H1 (cell line): Measurements from ENCODE around the gene ERN2. TPM values are rescaled to one million over a fixed set of nuclear protein-coding genes. Genes with fewer than 3 reads are reported as not detected.

Experiments
- CTCF ChIA-PET: fragments of 300-600 bp; sonication (Branson Sonifier 250); formaldehyde crosslinking; loops from one replicate; lab custom pipeline; 2021; ENCODE audit not compliant: partially characterized antibody; lab: Charles Lee
- POLR2A ChIA-PET: fragments of 300-600 bp; sonication (Branson Sonifier 250); formaldehyde crosslinking; loops from one replicate; lab custom pipeline; 2021; ENCODE audit warnings: inconsistent platforms; ENCODE audit not compliant: partially characterized antibody; lab: Charles Lee
- DNase-seq, 2 experiments: peaks; one replicate each; pipeline versions ENCODE4 v3.0.0 to v3.0.0-alpha.2; 2010 to 2022; ENCODE audit warnings: low spot score in 2 of 2, low read depth in 1 of 2, mixed read lengths in 1 of 2
- FAIRE-seq: peaks from 2 replicates; lab custom pipeline; 2011; peaks lifted over from hg19 to GRCh38; lab: Jason Lieb, UNC
- H2AFZ ChIP-seq: 2 replicates; pipeline ENCODE4 v1.8.1; 2012; ENCODE audit warnings: low read length, inconsistent platforms
- H2AK5ac ChIP-seq: 2 replicates; pipeline ENCODE4 v1.6.1; 2013; ENCODE audit warnings: low read depth, low read length
- H2BK120ac ChIP-seq: replicated peaks from 2 replicates; pipeline ENCODE3; 2013; ENCODE audit warnings: low read depth, low read length, inconsistent platforms
- H2BK12ac ChIP-seq: 2 replicates; pipeline ENCODE4 v1.6.1; 2013; ENCODE audit warnings: low read depth, low read length
- H2BK15ac ChIP-seq: 2 replicates; pipeline ENCODE4 v1.6.1; 2013; ENCODE audit warnings: low read length
- H2BK20ac ChIP-seq: 2 replicates; pipeline ENCODE4 v1.6.1; 2013; ENCODE audit warnings: low read length
- H2BK5ac ChIP-seq: 2 replicates; pipeline ENCODE4 v1.6.1; 2013; ENCODE audit warnings: low read depth, low read length
- H3K14ac ChIP-seq: 2 replicates; pipeline ENCODE4 v1.6.1; 2013; ENCODE audit warnings: inconsistent platforms; ENCODE audit not compliant: insufficient read length
- H3K18ac ChIP-seq: 2 replicates; pipeline ENCODE4 v1.6.1; 2013; ENCODE audit warnings: low read length; ENCODE audit errors: extremely low read depth
- H3K23ac ChIP-seq: 2 replicates; pipeline ENCODE4 v1.6.1; 2013; ENCODE audit warnings: inconsistent platforms; ENCODE audit not compliant: insufficient read length
- H3K23me2 ChIP-seq: 2 replicates; pipeline ENCODE4 v1.6.1; 2013; ENCODE audit warnings: low read depth, low read length
- H3K27ac ChIP-seq: 2 replicates; pipeline ENCODE4 v1.6.1; 2011; ENCODE audit warnings: low read depth, low read length, inconsistent platforms
- H3K27me3 ChIP-seq, 4 experiments: replicated peaks in 1 of 4; 1 replicate in 1 of 4; 2 replicates in 3 of 4; pipeline versions ENCODE4 v1.6.1 to v1.8.1; 2011 to 2013; ENCODE audit warnings: low read length in 3 of 4, mild to moderate bottlenecking in 3 of 4, inconsistent platforms in 2 of 4, mixed read lengths in 2 of 4, moderate library complexity in 1 of 4; ENCODE audit not compliant: control insufficient read depth in 3 of 4, insufficient read depth in 3 of 4; ENCODE audit errors: extremely low read depth in 1 of 4
- H3K36me3 ChIP-seq, 4 experiments: 2 replicates each; pipeline versions ENCODE4 v1.6.1 to v1.8.1; 2011 to 2013; ENCODE audit warnings: mild to moderate bottlenecking in 4 of 4, low read length in 3 of 4, moderate library complexity in 2 of 4, control low read depth in 1 of 4, inconsistent platforms in 1 of 4; ENCODE audit not compliant: insufficient read depth in 4 of 4, control insufficient read depth in 2 of 4
- H3K4ac ChIP-seq: replicated peaks from 2 replicates; pipeline ENCODE3; 2013; ENCODE audit warnings: low read length, low read depth, mixed read lengths, inconsistent platforms; ENCODE audit not compliant: insufficient read length
- H3K4me1 ChIP-seq, 4 experiments: replicated peaks in 1 of 4; 1 replicate in 1 of 4; 2 replicates in 3 of 4; pipeline versions ENCODE4 v1.6.1 to v1.8.1; 2011 to 2013; ENCODE audit warnings: low read length in 3 of 4, inconsistent platforms in 2 of 4, mixed read lengths in 1 of 4; ENCODE audit not compliant: insufficient read depth in 4 of 4, control insufficient read depth in 3 of 4
- H3K4me2 ChIP-seq, 2 experiments: 2 replicates each; pipeline versions ENCODE4 v1.6.1 to v1.8.1; 2011 to 2013; ENCODE audit warnings: low read depth in 2 of 2, low read length in 2 of 2, control low read depth in 1 of 2, inconsistent platforms in 1 of 2, mild to moderate bottlenecking in 1 of 2; ENCODE audit not compliant: insufficient read depth in 1 of 2
- H3K4me3 ChIP-seq, 4 experiments: fragments of 200-600, 300-600 bp in 1 of 4; sonication (generic), shearing (Covaris generic), sonication (Bioruptor Twin) in 1 of 4; 2 replicates each; pipeline versions ENCODE4 v1.5.1 to v1.8.1; 2011 to 2016; ENCODE audit warnings: low read length in 4 of 4, low read depth in 3 of 4, control low read depth in 2 of 4, inconsistent platforms in 2 of 4, mild to moderate bottlenecking in 2 of 4, mixed read lengths in 1 of 4, moderate library complexity in 1 of 4; ENCODE audit not compliant: insufficient read depth in 2 of 4; ENCODE audit errors: extremely low read depth in 1 of 4
- H3K56ac ChIP-seq: replicated peaks from 2 replicates; pipeline ENCODE3; 2013; ENCODE audit warnings: low read depth, mild to moderate bottlenecking, mixed read lengths, low read length, inconsistent platforms; ENCODE audit not compliant: insufficient read length
- H3K79me1 ChIP-seq: 2 replicates; pipeline ENCODE4 v1.6.1; 2013; ENCODE audit warnings: low read depth, low read length, control low read depth
- H3K79me2 ChIP-seq, 2 experiments: 2 replicates each; pipeline versions ENCODE4 v1.6.1 to v1.8.1; 2012 to 2013; ENCODE audit warnings: low read length in 2 of 2, mild to moderate bottlenecking in 2 of 2, inconsistent platforms in 1 of 2; ENCODE audit not compliant: insufficient read depth in 2 of 2, control insufficient read depth in 1 of 2
- H3K9ac ChIP-seq, 4 experiments: replicated peaks in 1 of 4; 1 replicate in 1 of 4; 2 replicates in 3 of 4; pipeline versions ENCODE4 v1.6.1 to v1.8.1; 2011 to 2013; ENCODE audit warnings: low read depth in 3 of 4, low read length in 3 of 4, control low read depth in 2 of 4, mild to moderate bottlenecking in 2 of 4, moderate library complexity in 2 of 4, inconsistent platforms in 1 of 4; ENCODE audit errors: extremely low read depth in 1 of 4
- H3K9me3 ChIP-seq, 2 experiments: 2 replicates each; pipeline versions ENCODE4 v1.6.1 to v1.8.1; 2012 to 2013; ENCODE audit warnings: mild to moderate bottlenecking in 2 of 2, moderate library complexity in 2 of 2, control low read depth in 1 of 2, inconsistent platforms in 1 of 2, low read depth in 1 of 2, low read length in 1 of 2, mixed read lengths in 1 of 2; ENCODE audit not compliant: insufficient read depth in 2 of 2
- H4K20me1 ChIP-seq, 2 experiments: replicated peaks in 1 of 2; 2 replicates each; pipeline versions ENCODE3 to v1.8.1; 2011 to 2013; ENCODE audit warnings: inconsistent platforms in 2 of 2, low read length in 2 of 2, mild to moderate bottlenecking in 1 of 2; ENCODE audit not compliant: insufficient read depth in 2 of 2, control insufficient read depth in 1 of 2
- H4K5ac ChIP-seq: 2 replicates; pipeline ENCODE4 v1.6.1; 2013; ENCODE audit warnings: low read length, low read depth, mixed read lengths, inconsistent platforms; ENCODE audit not compliant: insufficient read length
- H4K8ac ChIP-seq: 2 replicates; pipeline ENCODE4 v1.8.0; 2013; ENCODE audit warnings: mild to moderate bottlenecking, moderate library complexity, low read length, inconsistent platforms; ENCODE audit not compliant: insufficient read depth; ENCODE audit errors: extremely low read depth
- H4K91ac ChIP-seq: replicated peaks from 2 replicates; pipeline ENCODE3; 2013; ENCODE audit warnings: low read length, mixed read lengths, inconsistent platforms; ENCODE audit not compliant: insufficient read length
- BCL11A ChIP-seq, 2 experiments: IDR thresholded peaks; one replicate each; pipeline ENCODE4 v1.6.1; 2011; ENCODE audit warnings: low read depth in 2 of 2, low read length in 2 of 2, mild to moderate bottlenecking in 2 of 2
- CEBPB ChIP-seq: IDR thresholded peaks from 2 replicates; pipeline ENCODE4 v1.6.1; 2012; ENCODE audit warnings: low read depth, low read length
- CHD1 ChIP-seq: IDR thresholded peaks from 2 replicates; pipeline ENCODE4 v1.6.1; 2012; ENCODE audit warnings: low read depth, low read length, improper control_type of control experiment
- EP300 ChIP-seq, 2 experiments: IDR thresholded peaks; 1 replicate in 1 of 2; 2 replicates in 1 of 2; pipeline ENCODE4 v1.6.1; 2011 to 2012; ENCODE audit warnings: low read depth in 2 of 2, low read length in 2 of 2, mild to moderate bottlenecking in 2 of 2, borderline replicate concordance in 1 of 2, inconsistent platforms in 1 of 2, moderate library complexity in 1 of 2
- HDAC2 ChIP-seq, 2 experiments: fragments of 300-600 bp in 1 of 2; sonication (generic) in 1 of 2; IDR thresholded peaks; 2 replicates each; pipeline ENCODE4 v1.6.1; 2011 to 2012; ENCODE audit warnings: low read depth in 2 of 2, low read length in 2 of 2, mild to moderate bottlenecking in 2 of 2, moderate library complexity in 2 of 2, borderline replicate concordance in 1 of 2, inconsistent platforms in 1 of 2
- POU5F1 ChIP-seq: IDR thresholded peaks from 2 replicates; pipeline ENCODE4 v1.6.1; 2011; ENCODE audit warnings: low read depth, mild to moderate bottlenecking, low read length, moderate library complexity
- SP4 ChIP-seq: IDR thresholded peaks from 2 replicates; pipeline ENCODE4 v1.6.1; 2012; ENCODE audit warnings: low read length, inconsistent platforms
- TBP ChIP-seq: IDR thresholded peaks from 2 replicates; pipeline ENCODE4 v1.6.1; 2011; ENCODE audit warnings: low read depth, low read length, improper control_type of control experiment
- TCF12 ChIP-seq: IDR thresholded peaks from 2 replicates; pipeline ENCODE4 v1.6.1; 2011; ENCODE audit warnings: low read depth, mild to moderate bottlenecking, low read length
- WGBS, 2 experiments: shearing (Covaris generic) in 1 of 2; methylation state at CpG; one replicate each; pipeline versions ENCODE4 v1.1.6 to v1.1.7; 2013 to 2015; ENCODE audit warnings: low lambda C conversion rate in 2 of 2, mixed read lengths in 2 of 2, inconsistent platforms in 1 of 2, low coverage in 1 of 2, missing lambda C conversion rate in 1 of 2; ENCODE audit not compliant: insufficient replicate concordance in 2 of 2, insufficient coverage in 1 of 2, insufficient read length in 1 of 2; ENCODE audit errors: extremely low coverage in 1 of 2, missing lambda C conversion rate in 1 of 2; 5-methylcytosine and 5-hydroxymethylcytosine counted together
- polyA plus RNA-seq, 7 experiments: library from polyadenylated mRNA; depleted of rRNA in 3 of 7; stranded (reverse) in 5 of 7; unstranded in 2 of 7; fragments of >200 nt in 5 of 7; fragments of 200-250 nt in 2 of 7; gene quantifications; 1 replicate in 5 of 7; 2 replicates in 1 of 7; 4 replicates in 1 of 7; pipeline versions ENCODE4 v1.2.1 to v1.2.3, GENCODE V29; 2011 to 2013; ENCODE audit warnings: missing spikeins in 2 of 7, mixed read lengths in 2 of 7
- total RNA-seq: library from RNA; stranded (reverse); fragmentation: NEBNext Ultra II Directional; extraction: Animal tissue kit (Norgen Biotek cat#: 25700); gene quantifications from 2 replicates; pipeline ENCODE4 v1.2.1, GENCODE V29; 2021
- TF ChIP-seq, protein P1 (sequence below): IDR thresholded peaks from 2 replicates; pipeline ENCODE4 v1.6.1; 2011; ENCODE audit warnings: low read length, improper control_type of control experiment
- TF ChIP-seq, protein P2 (sequence below): IDR thresholded peaks from 2 replicates; pipeline ENCODE4 v1.6.1; 2011; ENCODE audit warnings: low read depth, mild to moderate bottlenecking, low read length; ENCODE audit not compliant: insufficient read depth

Gene ERN2
- total and polyA plus RNA-seq, 2 of the 8 experiments (the other 6 are each of a cell fraction or from before 2014, with no cell fraction given): 2.4 to 4.4 TPM

DNA sequence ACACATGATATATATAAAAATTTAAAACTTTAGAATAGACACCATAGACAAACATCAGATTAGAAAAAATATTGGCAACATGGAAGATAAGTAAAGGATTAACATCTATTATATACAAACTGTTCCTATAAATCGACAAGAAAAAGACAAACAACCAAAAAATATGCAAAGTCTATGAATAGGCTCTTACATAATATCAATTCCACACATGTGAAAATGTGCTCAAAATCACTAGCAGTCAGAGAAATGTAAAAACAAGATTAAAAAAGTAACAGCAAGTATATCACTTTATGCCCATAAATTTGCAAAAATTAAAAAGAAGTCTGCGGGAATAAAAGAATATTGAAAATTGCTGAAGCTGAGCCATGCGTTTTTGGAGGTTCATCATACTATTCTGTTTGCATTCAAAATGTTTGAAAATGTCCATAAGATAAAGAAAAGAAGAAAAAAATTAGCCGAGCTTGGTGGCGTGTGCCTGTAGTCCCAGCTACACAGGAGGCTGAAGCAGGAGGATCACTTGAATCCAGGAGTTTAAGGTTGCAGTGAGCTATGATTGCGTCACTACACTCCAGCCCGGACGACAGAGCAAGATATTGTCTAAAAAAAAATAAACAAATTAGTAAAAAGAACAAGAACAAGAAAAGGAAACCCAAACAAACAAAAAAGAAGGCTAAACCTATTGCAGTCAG, 11.2 kb upstream of the ERN2 start:
- no peak overlapping the region for H4K5ac ChIP-seq
- WGBS, 2 experiments: 90% methylated on average over 8 of the region's 8 CpGs; no CpG with 5 or more reads in 1 of the 2 experiments
- no peak overlapping the region for H3K4me3 ChIP-seq
- no peak overlapping the region for H2BK120ac ChIP-seq
- H2AK5ac ChIP-seq: no peak overlapping the region
- no peaks in the 10 kb centered on the region for H3K79me2 ChIP-seq
- H2BK20ac ChIP-seq: no peak overlapping the region
- H3K56ac ChIP-seq: no peak overlapping the region
- H3K36me3 ChIP-seq: no peaks in the 10 kb centered on the region
- no peaks in the 10 kb centered on the region for H3K23me2 ChIP-seq
- ChIA-PET POLR2A (interaction anchor here (1.2 kb wide), 1 partner anchor 37 kb away, joined by 4 read pairs; no protein-coding TSS in a partner anchor), CTCF (interaction anchor here (0.6 to 2.3 kb wide), 4 partner anchors 10 to 987 kb away, joined by 3 to 8 read pairs (median 3); no protein-coding TSS in a partner anchor)
- FAIRE-seq (no peak), DNase-seq (no peak)
- H2BK15ac ChIP-seq: no peak overlapping the region
- H3K4me1 ChIP-seq: peaks cover 0 to 2% (median 0%) of the 10 kb centered on the region in 4 experiments; a peak in 2 of 7 replicates
- no peaks in the 10 kb centered on the region for H3K79me1 ChIP-seq
- H4K20me1 ChIP-seq: no peaks in the 10 kb centered on the region
- no peak overlapping the region for H3K23ac ChIP-seq
- no peaks in the 10 kb centered on the region for H3K27me3 ChIP-seq
- no peak overlapping the region for H3K18ac ChIP-seq
- no peak overlapping the region for H3K27ac ChIP-seq
- H4K91ac ChIP-seq: no peak overlapping the region
- no peak overlapping the region for H3K9ac ChIP-seq
- no peak overlapping the region for H3K4ac ChIP-seq
- no peak overlapping the region for H2AFZ ChIP-seq
- no peak overlapping the region for H2BK5ac ChIP-seq
- H3K9me3 ChIP-seq: 0 out of 4 replicates have a peak, but pooled peaks cover 0 to 3% of the 10 kb centered on the region in 2 experiments
- H3K14ac ChIP-seq: no peak overlapping the region
- no peak overlapping the region for H3K4me2 ChIP-seq
- H4K8ac ChIP-seq: no peak overlapping the region
- H2BK12ac ChIP-seq: no peak overlapping the region
- TF ChIP-seq CHD1 (no peak), EP300 (IDR thresholded peaks at IDR 0.05; ENCODE audit: borderline replicate concordance in 1 of 2, low read depth in 2 of 2, low read length in 2 of 2) (no peak), CEBPB (no peak), TCF12 (no peak), SP4 (no peak), POU5F1 (no peak), BCL11A (IDR thresholded peaks at IDR 0.05; ENCODE audit: low read depth in 2 of 2, low read length in 2 of 2) (no peak), TBP (no peak), HDAC2 (IDR thresholded peaks at IDR 0.05; ENCODE audit: borderline replicate concordance in 1 of 2, low read depth in 2 of 2, low read length in 2 of 2) (no peak)
- TF ChIP-seq, protein P1, sequence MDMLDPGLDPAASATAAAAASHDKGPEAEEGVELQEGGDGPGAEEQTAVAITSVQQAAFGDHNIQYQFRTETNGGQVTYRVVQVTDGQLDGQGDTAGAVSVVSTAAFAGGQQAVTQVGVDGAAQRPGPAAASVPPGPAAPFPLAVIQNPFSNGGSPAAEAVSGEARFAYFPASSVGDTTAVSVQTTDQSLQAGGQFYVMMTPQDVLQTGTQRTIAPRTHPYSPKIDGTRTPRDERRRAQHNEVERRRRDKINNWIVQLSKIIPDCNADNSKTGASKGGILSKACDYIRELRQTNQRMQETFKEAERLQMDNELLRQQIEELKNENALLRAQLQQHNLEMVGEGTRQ: no peak
- TF ChIP-seq, protein P2, sequence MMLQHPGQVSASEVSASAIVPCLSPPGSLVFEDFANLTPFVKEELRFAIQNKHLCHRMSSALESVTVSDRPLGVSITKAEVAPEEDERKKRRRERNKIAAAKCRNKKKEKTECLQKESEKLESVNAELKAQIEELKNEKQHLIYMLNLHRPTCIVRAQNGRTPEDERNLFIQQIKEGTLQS: no peak
